ENCODE data around the gene CHTF18. TPM values are rescaled to one million over a fixed set of nuclear protein-coding genes. Genes with fewer than 3 reads are reported as not detected.
"Not testable (repeated sequence)": the region's sequence is repeated elsewhere in the genome, so short reads cannot be mapped to it uniquely, and the experiment has no call there.

The CHTF18 gene
- total and polyA plus RNA-seq, 4 donors = 7.5 to 17.4 (median 14.9) TPM

DNA sequence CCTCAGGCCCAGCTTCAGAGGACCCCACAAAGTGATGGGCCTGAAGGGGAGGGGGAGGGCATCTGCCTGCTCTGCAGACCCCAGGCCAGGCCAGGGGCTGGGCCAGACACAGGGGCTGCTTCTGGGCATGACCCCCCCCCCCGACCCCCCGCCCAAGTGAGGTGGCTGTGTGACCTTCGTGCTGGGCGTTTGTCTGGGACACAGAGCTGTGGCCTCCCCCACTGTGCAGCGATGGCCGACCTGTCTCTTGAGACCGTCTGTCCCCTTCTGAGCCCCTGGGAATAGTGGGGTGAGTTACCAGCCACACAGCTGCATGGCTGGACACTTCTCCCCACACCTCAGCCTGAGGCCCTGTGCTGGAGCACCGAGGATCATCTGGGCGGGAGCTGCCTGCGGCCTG lies 47.0 kb downstream of the CHTF18 start:
- H3K9me3 ChIP-seq (ENCODE audit: control insufficient read depth in 4 of 4, insufficient read depth in 3 of 4, low read length in 3 of 4) = peaks cover 0 to 15% (median 6%) of the 10 kb centered on the region in 4 donors
- WGBS, 2 donors = 91 to 95% methylated on average over 10 of the region's 10 CpGs
- peaks cover 0 to 8% (median 0%) of the 10 kb centered on the region in 5 donors for H3K4me1 ChIP-seq (ENCODE audit: control insufficient read depth in 5 of 5, insufficient read depth in 5 of 5, low read length in 5 of 5)
- H3K27ac ChIP-seq (ENCODE audit: low read depth in 1 of 2, low read length in 1 of 2) = no peak overlapping the region
- ATAC-seq (ENCODE audit: insufficient read depth, low FRiP score) (no peak), DNase-seq (no peak)
- TF ChIP-seq, protein P1, sequence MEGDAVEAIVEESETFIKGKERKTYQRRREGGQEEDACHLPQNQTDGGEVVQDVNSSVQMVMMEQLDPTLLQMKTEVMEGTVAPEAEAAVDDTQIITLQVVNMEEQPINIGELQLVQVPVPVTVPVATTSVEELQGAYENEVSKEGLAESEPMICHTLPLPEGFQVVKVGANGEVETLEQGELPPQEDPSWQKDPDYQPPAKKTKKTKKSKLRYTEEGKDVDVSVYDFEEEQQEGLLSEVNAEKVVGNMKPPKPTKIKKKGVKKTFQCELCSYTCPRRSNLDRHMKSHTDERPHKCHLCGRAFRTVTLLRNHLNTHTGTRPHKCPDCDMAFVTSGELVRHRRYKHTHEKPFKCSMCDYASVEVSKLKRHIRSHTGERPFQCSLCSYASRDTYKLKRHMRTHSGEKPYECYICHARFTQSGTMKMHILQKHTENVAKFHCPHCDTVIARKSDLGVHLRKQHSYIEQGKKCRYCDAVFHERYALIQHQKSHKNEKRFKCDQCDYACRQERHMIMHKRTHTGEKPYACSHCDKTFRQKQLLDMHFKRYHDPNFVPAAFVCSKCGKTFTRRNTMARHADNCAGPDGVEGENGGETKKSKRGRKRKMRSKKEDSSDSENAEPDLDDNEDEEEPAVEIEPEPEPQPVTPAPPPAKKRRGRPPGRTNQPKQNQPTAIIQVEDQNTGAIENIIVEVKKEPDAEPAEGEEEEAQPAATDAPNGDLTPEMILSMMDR (IDR thresholded peaks at IDR 0.05; ENCODE audit: control extremely low read depth, extremely low read depth) = no peak
- peaks cover 0 to 3% (median 0%) of the 10 kb centered on the region in 3 donors for H3K27me3 ChIP-seq (ENCODE audit: control insufficient read depth in 3 of 3, insufficient read depth in 3 of 3, low read length in 2 of 3)
- H3K4me3 ChIP-seq = no peak overlapping the region
- H3K36me3 ChIP-seq (ENCODE audit: control insufficient read depth in 4 of 4, insufficient read depth in 4 of 4, low read length in 4 of 4) = no peaks in the 10 kb centered on the region
- no peak overlapping the region for H3K9ac ChIP-seq (ENCODE audit: insufficient read depth in 1 of 2, low read length in 2 of 2)

DNA sequence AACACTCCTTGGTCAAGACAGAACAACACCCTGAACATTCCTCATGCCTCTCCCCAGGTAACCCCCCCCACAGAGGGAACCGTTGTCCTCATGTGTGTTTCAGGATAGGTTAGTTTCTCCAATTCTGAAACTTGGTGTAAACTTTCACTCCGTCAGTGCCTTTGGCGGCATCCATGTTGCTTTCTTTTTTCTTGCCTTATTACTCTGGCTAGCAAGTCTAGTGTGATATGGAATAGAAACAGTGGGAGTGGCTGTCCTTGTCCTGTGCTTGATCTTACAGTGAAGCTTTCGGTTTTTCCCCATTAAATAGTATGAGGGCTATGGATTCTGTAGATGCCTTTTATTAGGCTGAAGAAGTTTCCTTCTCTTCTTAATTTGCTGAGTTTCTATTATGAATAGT lies 47.8 kb downstream of the CHTF18 start:
- Histone ChIP-seq H3K4me1 (ENCODE audit: control insufficient read depth in 5 of 5, insufficient read depth in 5 of 5, low read length in 5 of 5) (peaks cover 0 to 5% (median 0%) of the 10 kb centered on the region in 5 donors), H3K9me3 (ENCODE audit: control insufficient read depth in 4 of 4, insufficient read depth in 3 of 4, low read length in 3 of 4) (peaks cover 0 to 15% (median 6%) of the 10 kb centered on the region in 4 donors), H3K27me3 (ENCODE audit: control insufficient read depth in 3 of 3, insufficient read depth in 3 of 3, low read length in 2 of 3) (no peaks in the 10 kb centered on the region), H3K9ac (ENCODE audit: insufficient read depth in 1 of 2, low read length in 2 of 2) (no peak overlapping the region), H3K36me3 (ENCODE audit: control insufficient read depth in 4 of 4, insufficient read depth in 4 of 4, low read length in 4 of 4) (no peaks in the 10 kb centered on the region), H3K27ac (ENCODE audit: low read depth in 1 of 2, low read length in 1 of 2) (no peak overlapping the region), H3K4me3 (no peak overlapping the region)
- TF ChIP-seq, protein P1 (IDR thresholded peaks at IDR 0.05; ENCODE audit: control extremely low read depth, extremely low read depth) = no peak
- DNase-seq (no peak), ATAC-seq (ENCODE audit: insufficient read depth, low FRiP score) (no peak)
- WGBS, 2 donors = 91 to 92% methylated on average over 4 of the region's 4 CpGs

DNA sequence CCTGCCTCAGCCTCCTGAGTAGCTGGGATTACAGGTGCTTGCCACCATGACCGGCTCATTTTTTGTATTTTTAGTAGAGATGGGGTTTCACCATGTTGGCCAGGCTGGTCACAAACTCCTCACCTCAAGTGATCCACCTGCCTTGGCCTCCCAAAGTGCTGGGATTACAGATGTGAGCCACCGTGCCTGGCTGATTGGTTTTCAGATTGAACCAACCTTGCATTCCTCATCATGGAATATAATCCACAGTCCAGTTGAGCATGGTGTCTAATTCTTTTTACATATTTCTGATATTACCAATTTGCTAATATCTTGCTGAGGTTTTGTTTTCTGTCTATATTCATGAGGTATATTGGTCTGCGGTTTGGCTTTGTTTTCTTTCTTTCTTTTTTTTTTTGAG lies 48.4 kb downstream of the CHTF18 start:
- peaks cover 0 to 15% (median 6%) of the 10 kb centered on the region in 4 donors for H3K9me3 ChIP-seq (ENCODE audit: control insufficient read depth in 4 of 4, insufficient read depth in 3 of 4, low read length in 3 of 4)
- not testable (repeated sequence) for H3K27me3 ChIP-seq (ENCODE audit: control insufficient read depth in 3 of 3, insufficient read depth in 3 of 3, low read length in 2 of 3); H3K27ac ChIP-seq (ENCODE audit: low read depth in 1 of 2, low read length in 1 of 2); H3K9ac ChIP-seq (ENCODE audit: insufficient read depth in 1 of 2, low read length in 2 of 2); H3K36me3 ChIP-seq (ENCODE audit: control insufficient read depth in 4 of 4, insufficient read depth in 4 of 4, low read length in 4 of 4); H3K4me1 ChIP-seq (ENCODE audit: control insufficient read depth in 5 of 5, insufficient read depth in 5 of 5, low read length in 5 of 5); H3K4me3 ChIP-seq; ATAC-seq (ENCODE audit: insufficient read depth, low FRiP score); DNase-seq
- 91 to 92% methylated on average over 3 of the region's 3 CpGs for WGBS, 2 donors

DNA sequence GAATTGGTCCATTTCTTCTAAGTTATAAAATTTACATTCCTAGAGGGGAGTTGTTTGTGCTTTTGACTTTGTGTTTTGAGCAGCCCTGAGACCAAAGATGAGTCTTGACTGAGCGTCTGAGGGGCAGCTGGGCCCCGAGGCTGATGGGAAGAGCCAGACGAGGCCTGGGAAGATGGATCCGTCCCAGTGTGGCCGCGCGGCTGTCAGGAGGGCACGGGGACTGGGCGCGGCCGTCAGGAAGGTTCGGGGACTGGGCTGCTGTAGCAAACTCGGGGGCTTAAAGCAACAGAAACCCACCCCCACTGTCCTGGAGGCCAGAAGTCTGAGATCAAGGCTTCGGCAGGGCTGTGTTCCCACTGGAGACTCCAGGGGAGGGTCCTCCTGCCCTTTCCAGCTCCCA lies 50.3 kb downstream of the CHTF18 start:
- TF ChIP-seq, protein P1 (IDR thresholded peaks at IDR 0.05; ENCODE audit: control extremely low read depth, extremely low read depth) = no peak
- Histone ChIP-seq H3K9ac (ENCODE audit: insufficient read depth in 1 of 2, low read length in 2 of 2) (no peak overlapping the region), H3K4me3 (no peak overlapping the region), H3K27me3 (ENCODE audit: control insufficient read depth in 3 of 3, insufficient read depth in 3 of 3, low read length in 2 of 3) (no peaks in the 10 kb centered on the region), H3K4me1 (ENCODE audit: control insufficient read depth in 5 of 5, insufficient read depth in 5 of 5, low read length in 5 of 5) (no peaks in the 10 kb centered on the region), H3K9me3 (ENCODE audit: control insufficient read depth in 4 of 4, insufficient read depth in 3 of 4, low read length in 3 of 4) (peaks cover 0 to 13% (median 6%) of the 10 kb centered on the region in 4 donors), H3K27ac (ENCODE audit: low read depth in 1 of 2, low read length in 1 of 2) (no peak overlapping the region), H3K36me3 (ENCODE audit: control insufficient read depth in 4 of 4, insufficient read depth in 4 of 4, low read length in 4 of 4) (no peaks in the 10 kb centered on the region)
- DNase-seq (no peak), ATAC-seq (ENCODE audit: insufficient read depth, low FRiP score) (no peak)
- 86 to 89% methylated on average over 14 of the region's 14 CpGs for WGBS, 2 donors

Data from lung (tissue), 12 donors.